ENCODE data around the gene PSG1.
A peak's percentile ranks its signal among the peaks of the same experiment; 100 is the strongest.
"Not testable (repeated sequence)": the region's sequence is repeated elsewhere in the genome, so short reads cannot be mapped to it uniquely, and the experiment has no call there.

Gene PSG1

DNA sequence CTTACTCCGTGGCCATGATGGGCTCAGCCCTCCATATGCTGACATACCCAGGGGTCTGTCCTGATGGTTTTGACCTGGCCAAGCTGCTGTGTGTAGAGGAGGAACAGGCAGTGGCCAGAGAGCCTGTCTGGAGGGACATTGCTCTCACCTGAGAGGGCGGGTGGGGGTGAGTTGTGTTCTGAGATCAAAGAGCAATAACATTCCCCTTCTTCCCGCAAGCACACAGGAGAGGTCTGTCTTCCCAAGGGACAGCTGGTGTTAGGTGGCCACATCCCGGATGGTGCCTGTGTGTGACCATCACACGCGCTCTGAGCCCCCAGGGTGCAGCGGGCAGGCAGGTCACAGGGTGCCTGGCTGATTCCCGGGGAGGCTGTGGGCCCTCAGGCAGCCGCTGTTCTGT, 1.1 kb upstream of the PSG1 start:
- DNase-seq, result not testable (repeated sequence)

DNA sequence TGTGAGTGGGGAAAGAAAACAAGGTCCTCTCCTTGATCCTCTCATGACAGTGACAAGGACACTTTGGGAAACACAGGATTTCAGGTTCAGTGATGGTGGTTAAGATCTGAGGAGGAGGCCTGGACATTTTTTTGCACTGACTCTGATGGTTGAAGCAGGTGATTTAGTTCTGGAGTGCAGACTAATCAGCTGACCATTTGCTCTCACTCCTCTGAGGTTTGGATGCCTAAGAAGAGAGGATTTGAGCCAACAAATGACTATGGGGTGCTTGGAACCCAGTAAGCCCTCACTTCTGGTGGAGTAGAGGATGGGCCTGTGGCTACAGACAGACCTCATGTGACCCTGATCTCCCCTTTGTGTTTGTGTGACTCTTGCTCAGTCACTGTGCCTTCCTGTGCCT, 2.9 kb downstream of the PSG1 start:
- DNase-seq, result not testable (repeated sequence)

DNA sequence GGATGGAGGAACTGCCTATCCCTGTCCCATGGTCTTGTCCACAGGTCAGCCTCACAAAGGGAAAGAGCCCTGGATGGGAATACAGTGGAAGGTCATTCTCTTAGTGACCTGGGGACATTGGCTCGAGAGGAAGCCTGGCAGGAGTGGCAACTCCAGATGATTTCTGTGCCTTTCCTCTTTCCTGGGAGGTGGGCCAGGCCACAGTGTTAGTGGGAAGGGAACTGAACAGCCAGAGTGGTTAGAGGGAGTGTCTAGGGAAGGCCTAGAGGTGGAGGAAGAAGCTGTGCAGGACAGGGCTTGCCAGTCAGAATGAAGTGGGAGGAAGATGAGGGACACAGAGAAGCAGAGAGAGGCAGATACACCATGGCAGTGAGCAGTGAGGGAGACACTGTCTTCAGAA, 3.6 kb downstream of the PSG1 start:
- not testable (repeated sequence) for DNase-seq

DNA sequence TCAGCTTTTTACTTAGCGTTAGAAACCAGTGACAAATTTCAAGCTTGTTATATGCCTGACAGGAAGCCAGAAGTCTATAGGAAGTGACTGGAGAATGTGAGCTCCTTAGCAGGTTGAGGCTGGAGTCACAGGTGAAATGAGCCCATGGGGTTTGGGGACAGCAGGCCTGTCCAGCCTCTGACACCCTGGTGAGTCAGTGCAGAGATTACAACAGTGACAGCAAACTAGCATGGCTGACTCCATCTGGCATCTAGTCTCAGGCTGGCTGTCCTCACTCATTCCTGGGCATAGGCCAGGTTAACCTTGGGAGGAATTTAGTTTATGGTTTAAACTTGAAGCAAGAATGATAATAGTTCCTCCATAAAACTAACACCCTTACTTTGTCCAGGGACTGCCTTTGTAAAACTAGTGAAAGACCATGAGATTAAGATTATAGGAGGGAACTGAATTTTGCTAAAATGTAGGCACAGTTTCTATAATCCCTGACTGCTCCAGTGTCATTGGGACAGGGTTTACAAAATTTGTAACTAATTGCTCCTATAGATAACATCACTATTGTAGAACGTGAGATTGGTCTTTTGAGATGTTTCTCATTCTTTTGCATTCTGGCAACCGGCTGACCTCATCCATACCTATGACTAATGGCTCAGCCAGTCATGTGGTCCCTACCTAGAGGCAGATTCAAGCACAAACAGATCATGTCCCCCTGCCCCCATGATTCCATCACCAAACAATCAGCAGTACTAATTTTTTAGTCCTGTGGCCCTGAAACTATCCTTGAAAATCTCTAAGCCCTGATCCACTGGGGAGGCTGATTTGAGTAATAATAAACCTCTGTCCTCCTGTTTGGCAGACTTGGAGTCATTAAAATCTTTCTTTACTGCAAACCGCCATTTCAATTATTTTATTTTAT, 4.4 kb downstream of the PSG1 start:
- not testable (repeated sequence) for DNase-seq

DNA sequence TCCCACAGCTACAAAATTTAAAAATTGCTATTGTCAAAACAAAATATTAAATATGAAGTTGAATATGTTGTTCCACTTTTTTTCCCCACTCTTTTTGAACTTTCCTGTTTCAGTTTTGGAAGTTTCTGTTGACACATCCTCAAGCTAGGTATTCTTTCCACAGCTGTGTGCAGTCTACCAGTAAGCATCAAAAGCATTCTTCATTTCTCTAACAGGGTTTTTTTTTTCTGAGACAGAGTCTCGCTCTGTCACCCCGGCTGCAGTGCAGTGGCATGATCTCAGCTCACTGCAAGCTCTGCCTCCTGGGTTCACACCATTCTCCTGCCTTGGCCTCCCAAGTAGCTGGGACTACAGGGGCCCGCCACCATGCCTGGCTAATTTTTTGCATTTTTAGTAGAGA, 5.4 kb downstream of the PSG1 start:
- not testable (repeated sequence) for DNase-seq

DNA sequence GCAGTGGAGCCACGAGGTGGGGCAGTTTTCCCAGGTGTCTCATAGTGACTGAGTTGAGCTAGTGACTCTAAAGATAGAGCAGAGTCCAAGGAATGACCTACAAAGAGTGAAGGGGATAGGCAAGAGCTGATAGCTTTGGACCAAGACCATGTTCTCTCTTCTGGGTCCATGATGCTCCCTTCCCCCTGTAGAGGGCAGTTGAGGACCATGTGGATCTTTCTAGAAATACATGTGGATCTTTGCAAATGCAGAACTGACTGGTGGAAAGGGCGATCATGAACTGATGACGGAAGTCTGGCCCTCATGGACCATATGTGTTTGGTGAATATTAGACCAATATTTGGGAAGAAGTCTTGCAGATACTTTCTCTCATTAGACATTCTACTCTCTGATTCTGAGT, 6.9 kb downstream of the PSG1 start:
- DNase-seq, result no peak

DNA sequence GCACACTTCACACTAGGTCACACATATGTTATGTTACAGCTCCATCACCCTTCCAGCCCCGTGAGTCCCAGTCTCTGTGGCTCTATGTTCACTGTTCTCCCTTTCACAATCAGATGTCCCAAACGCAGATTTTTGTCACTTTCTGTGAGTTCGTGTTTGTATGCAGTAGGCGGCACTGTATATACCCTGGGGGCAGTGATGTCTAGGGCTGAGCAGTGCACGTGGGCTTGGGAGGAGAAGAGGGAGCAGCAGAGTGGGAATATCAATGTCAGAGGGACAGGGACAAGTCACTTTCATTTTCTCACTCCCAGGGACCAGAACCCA, 22.0 kb downstream of the PSG1 start:
- DNase-seq, result no peak

DNA sequence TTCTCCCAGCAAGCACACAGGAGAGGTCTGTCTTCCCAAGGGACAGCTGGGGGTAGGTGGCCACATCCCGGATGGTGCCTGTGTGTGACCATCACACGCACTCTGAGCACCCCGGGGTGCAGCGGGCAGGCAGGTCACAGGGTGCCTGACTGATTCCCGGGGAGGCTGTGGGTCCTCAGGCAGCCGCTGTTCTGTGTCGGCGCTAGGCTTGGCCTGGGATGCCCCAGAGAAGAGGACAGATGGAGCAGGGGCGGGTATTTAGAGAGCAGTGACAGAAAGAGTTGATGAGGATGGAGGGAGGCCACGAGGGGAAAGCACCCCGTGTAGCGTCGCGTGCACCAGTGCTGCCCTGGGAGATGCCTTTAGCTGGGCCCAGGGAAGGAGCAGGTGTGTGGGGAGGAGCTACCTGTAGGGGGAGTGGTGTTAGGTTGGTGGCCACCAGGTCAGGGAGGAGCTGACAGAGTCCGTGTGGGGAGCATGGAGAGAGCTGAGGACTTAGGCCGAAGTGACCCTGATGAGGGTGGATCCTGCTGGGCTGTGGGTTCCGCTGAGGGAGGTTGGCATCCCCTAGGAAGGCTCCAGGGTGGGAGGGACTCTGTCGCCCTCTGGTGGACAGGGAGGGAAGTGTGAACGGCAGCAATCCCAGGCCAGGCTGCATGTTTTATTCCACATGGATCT, 22.5 kb downstream of the PSG1 start:
- not testable (repeated sequence) for DNase-seq

DNA sequence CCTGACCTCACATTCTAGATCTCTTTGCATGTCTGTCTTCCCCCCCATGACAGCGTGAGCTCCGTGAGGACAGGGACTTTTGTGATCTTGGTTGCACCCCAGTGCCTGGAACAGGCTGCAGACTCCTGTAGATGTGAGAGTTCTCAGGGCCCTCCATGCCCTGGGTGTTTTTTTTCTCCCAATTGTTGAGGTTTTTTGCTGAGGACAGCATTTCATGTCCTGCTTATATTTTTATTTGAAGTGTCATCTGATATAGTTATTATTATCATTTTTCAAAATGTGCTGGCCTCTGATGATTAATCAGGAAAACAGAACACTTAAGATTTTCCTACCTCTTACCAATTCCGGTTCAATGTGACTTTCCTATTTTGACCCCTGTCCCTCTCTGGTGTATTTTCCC, 24.8 kb downstream of the PSG1 start:
- DNase-seq, result not testable (repeated sequence)

DNA sequence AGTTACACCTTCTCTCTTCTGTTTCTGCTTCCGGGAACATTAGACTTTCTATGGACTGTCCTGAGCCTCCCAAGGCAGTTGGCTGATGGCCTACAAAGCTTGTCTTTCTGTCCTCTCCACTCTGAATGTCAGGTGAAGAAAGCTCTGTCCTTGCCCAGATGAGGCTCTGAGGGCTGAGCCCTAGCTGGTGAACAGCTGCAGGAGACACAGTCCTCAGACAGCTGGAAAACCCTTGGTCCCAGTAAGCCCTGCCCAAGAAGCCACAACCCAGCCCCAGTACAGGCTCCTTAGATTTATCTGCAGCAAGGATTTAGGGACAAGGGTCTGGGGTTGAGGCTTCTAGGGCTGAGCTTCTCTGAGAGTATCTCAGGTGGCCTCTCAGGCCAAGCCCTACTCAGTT, 26.3 kb downstream of the PSG1 start:
- not testable (repeated sequence) for DNase-seq

DNA sequence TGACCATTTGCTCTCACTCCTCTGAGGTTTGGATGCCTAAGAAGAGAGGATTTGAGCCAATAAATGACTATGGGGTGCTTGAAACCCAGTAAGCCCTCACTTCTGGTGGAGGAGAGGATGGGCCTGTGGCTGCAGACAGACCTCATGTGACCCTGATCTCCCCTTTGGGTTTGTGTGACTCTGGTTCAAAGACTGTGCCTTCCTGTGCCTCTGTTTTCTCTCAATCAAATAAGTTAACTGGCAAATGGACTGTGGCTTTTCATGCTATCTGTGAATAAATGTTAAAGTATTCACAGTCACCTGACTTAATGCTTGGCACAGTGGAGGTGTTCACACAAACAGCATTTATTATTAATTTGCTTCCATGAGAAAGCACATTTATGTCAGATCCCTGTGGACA, 26.7 kb downstream of the PSG1 start:
- DNase-seq, result not testable (repeated sequence)

DNA sequence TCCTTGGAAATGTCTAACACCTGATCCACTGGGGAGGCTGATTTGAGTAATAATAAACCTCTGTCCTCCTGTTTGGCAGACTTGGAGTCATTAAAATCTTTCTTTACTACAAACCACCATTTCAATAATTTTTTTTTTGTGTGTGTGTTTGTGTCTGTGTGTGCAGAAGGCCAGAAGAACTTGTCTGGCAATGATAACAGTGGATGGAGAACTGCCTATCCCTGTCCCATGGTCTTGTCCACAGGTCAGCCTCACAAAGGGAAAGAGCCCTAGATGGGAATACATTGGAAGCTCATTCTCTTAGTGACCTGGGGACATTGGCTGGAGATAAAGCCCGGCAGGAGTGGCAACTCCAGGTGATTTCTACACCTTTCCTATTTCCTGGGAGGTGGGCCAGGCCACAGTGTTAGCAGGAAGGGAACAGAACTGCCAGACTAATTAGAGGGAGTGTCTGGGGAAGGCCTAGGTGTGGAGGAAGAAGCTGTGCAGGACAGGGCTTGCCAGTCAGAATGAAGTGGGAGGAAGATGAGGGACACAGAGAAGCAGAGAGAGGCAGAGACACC, 27.7 kb downstream of the PSG1 start:
- not testable (repeated sequence) for DNase-seq

DNA sequence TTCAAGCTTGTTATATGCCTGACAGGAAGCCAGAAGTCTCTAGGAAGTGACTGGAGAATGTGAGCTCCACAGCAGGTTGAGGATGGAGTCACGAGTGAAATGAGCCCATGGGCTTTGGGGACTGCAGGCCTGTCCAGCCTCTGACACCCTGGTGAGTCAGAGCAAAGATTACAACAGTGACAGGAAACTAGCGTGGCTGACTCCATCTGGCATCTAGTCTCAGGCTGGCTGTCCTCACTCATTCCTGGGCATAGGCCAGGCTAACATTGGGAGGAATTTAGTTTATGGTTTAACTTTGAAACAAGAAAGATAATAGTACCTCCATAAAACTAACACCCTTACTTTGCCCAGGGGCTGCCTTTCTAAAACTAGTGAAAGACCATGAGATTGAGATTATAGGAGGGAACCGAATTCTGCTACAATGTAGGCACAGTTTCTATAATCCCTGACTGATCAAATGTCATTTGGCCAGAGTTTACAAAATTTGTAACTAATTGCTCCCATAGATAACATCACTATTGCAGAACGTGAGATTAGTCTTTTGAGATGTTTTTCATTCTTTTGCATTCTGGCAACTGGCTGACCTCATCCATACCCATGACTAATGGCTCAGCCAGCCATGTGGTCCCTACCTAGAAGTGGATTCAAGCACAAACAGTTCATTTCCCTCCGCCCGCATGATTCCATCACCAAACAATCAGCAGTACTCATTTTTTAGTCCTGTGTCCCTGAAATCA, 28.4 kb downstream of the PSG1 start:
- no peak for DNase-seq

DNA sequence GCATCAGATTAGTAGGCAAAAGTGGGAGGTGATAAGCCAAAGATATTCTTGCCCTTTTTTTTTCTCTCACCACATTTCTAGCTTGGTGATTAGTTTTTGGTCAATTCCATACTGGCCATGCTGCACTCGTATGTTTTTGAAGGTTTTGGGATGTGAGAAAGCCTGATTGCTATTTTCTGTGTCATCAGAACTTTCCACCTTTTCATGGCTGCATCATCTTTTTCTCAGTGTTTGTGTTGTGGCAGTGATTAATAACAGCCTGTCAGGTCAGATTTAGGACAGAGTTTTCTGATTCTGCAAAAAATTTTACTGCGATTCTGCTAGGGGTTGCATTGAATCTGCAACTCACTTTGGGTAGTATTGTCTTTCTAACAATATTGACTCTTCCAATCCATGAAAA, 32.9 kb downstream of the PSG1 start:
- no peak for DNase-seq

DNA sequence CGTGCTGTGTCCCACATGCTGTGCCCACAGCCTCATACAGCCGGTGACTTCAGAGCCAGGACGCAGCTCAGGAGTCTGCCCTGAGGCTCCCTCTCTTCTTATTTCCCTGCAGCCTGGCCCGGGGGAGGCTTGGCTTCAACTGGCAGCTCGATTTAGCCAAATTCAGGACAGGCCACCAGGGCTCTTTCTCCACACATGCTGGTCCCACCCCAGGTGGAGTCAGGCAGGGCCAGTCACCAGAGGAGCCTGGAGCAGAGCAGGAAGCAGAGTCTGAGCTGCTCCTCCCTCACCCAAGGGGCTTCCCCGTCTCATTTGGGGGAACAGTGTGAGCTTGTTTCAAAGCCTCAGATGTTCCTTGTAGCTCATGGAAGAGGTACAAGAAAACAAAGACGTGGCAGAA, 35.9 kb downstream of the PSG1 start:
- DNase-seq, result not testable (repeated sequence)

DNA sequence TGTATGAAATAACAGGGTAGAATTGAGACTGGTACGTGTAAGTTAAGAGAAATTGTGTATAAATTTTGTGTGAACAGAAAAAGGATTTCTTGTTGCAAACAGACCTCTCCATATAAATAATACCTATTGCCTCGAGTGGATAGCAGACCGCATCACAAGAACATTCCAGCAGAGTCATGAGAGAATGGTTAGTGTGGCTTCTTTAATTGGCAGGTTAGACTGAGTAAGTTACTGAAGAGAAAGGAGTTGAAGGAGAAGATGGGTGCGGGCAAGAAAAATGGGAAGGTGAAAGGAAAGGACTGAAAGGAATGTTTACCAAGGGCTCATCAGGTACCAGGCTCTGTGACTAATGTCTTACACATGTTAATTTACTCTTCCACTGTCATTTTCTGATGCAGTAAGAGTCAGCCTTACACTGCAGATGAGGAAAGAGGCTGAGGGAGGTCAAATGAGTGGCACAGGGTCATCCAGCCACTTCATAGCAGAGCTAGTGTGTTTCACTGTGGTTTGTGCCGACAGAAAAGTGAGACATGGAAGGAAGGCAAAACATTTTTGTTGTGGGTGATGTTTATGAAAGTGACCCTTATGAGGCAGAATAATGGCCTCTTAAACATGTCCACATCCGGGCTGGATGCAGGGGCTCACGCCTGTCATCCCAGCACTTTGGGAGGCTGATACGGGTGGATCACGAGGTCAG, 46.6 kb downstream of the PSG1 start:
- not testable (repeated sequence) for DNase-seq

DNA sequence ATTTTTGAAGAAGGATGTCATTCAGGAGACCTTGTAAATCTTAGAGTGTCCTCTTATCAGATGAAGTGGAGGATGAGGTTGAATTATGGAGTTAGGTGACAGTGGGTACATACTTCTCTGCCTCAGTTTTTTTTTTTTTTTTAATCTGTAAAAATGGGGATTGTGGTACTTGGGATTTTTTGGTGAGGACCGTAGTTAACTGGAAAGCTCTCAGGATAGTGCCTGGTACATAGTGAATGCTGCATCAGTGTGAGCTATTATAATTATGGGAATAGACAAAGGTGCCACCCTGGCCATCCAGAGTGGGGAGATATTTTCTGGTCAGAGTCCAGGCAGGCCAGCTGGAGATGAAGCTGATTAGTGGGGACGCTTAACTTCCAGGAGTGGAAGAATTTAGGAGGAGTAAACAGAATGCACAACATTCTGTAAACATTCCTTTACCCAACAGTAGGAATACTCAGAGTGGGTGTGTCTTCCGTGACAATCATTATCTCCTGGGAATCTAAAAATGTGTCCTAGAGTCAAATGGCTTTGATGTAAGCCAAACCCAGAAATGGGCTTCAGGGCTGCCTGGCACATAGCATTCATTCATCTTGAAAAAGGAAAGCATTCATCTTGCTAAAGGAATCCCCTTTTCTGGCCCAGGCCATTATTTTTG, 47.4 kb downstream of the PSG1 start:
- DNase-seq, result not testable (repeated sequence)

DNA sequence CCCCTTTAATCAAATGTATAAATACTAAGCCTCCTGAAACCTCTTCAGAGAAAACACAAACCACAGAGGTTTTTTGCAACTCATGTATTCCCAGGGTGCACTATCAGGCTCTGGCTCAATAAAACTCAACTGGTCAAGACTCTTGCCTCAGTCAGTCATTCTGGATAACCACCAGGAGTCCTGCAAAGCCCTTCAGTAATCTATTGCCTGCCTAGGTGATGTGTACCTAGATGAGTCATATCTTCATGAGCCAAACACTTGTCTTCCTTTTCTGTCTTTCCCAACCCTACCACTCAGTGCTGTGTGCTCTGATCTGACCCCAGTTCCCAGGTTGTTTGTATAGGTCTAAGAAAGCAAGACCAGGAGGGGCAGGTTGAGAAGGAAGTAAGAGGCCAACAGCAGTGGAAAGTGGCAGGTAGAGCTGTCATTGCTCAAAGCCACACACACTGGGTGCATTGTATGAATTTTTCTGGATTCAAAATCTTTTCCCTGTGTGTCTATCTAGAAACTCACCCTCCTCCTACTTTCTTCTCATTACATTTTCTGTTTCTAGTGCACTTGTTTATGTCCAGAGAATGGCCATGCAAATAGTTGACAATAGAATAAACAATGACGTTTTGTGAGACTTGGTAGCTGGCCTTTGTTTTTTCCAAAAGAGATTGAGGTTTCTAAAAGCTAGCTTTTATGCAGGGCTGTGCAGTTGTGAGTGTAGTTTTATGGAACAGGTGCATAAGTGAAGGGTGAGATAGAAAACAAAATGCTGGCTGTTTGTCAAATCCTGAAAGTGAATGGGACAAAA, 48.1 kb downstream of the PSG1 start:
- no peak for DNase-seq

DNA sequence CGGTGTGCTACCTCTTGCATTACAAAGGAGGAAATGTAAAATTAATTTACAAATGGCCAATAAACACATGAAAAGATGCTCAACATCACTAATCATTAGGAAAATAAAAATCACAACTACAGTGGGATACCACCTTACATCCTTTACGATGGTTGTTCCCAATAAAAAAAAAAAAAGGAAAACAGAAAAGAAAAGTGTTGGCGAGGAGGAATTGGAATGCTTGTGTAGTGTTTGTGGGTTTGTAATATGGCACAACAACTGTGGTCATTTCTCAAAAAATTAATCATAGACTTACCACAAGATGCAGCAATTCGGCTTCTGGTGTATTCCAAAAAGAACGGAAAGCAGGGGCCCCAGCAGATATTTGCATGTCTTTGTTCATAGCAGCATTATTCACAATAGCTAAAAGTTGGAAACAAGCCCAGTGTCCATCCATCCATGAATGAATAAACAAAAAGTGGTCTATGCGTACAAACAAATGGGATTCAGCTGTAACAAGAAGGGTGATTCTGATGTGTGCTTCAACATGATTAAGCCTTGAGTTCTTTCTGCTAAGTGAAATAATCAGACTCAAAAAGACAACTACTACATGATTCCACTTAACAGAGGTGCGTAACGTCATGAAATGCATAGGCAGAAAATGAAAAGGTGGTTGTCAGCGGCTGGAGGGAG, 58.1 kb downstream of the PSG1 start:
- peak in 1 of 2 experiments; percentile 3 for DNase-seq

DNA sequence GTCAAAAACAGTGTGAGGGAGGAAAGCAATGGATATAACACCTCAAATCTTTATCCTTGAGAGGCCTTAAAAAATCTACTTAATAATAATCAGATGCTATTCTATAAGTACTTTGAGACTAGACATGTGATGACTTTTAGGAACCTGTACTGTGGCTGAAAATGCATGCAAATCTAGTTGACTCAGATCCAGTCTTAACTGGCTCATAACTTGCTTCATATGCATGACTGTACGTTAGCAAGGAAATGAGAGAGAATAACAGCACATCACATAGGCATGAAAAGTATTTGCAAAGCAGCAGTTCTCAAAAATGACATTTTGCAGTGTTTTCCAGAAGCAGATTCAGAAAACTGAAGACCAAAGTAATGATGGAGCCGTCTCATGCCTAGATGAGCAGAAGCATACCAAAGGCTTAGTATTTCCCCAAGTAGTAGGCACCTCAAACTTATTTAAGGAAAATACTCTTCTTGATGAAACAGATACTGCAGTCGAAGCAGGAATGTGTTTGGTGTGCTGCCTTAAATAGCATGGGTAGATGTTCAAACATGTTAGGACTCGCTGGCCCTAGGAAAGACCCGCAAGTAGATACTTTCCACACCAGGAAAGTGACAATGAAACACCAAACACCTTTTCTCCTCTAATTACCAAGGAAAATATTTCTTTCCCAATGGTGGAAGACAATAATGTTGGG, 59.4 kb downstream of the PSG1 start:
- DNase-seq, result not testable (repeated sequence)
